Activated B cell treated with CpG ODN at 0.5 μM for 24 hours (primary cell): ENCODE results near the gene RC3H2. TPM values are rescaled to one million over a fixed set of nuclear protein-coding genes. Genes with fewer than 3 reads are reported as not detected.

Source experiments
- ATAC-seq: fragments of 200-7000 bp; cut with Tn5 transposase; one replicate; pipeline ENCODE4 v1.10.0; 2021; ENCODE audit warnings: low read depth, mild to moderate bottlenecking, moderate library complexity
- CTCF ChIA-PET: fragments of 350-600 bp; sonication (Branson Sonifier 250); formaldehyde crosslinking; loops from one replicate; lab custom pipeline; 2021; ENCODE audit warnings: antibody characterized with exemption; lab: Charles Lee
- POLR2A ChIA-PET: fragments of 350-600 bp; sonication (Branson Sonifier 250); formaldehyde crosslinking; loops from one replicate; lab custom pipeline; 2021; ENCODE audit warnings: antibody characterized with exemption; lab: Charles Lee
- DNase-seq: peaks from one replicate; pipeline ENCODE4 v3.0.0; 2022
- H3K27ac Mint-ChIP-seq: one replicate; pipeline ENCODE4 v1.8.0; 2020; ENCODE audit warnings: mixed read lengths
- H3K27me3 Mint-ChIP-seq: one replicate; pipeline ENCODE4 v1.8.0; 2021; ENCODE audit warnings: mixed read lengths
- H3K36me3 Mint-ChIP-seq: one replicate; pipeline ENCODE4 v1.8.0; 2021; ENCODE audit warnings: low read depth, mixed read lengths
- H3K4me1 Mint-ChIP-seq: one replicate; pipeline ENCODE4 v1.8.0; 2021; ENCODE audit warnings: mixed read lengths
- H3K4me3 Mint-ChIP-seq: one replicate; pipeline ENCODE4 v1.8.0; 2020; ENCODE audit warnings: mild to moderate bottlenecking, mixed read lengths
- H3K9me3 Mint-ChIP-seq: one replicate; pipeline ENCODE4 v1.8.0; 2020; ENCODE audit warnings: mixed read lengths
- intact Hi-C: fragments of 100-400 bp; cut with micrococcal nuclease; formaldehyde crosslinking; loops from one replicate; pipeline ENCODE4 v1.15.1; 2024
- total RNA-seq: library from RNA; stranded (reverse); gene quantifications from 2 replicates; pipeline ENCODE4 v1.2.3, GENCODE V29; 2022
- TF ChIP-seq, protein P1 (sequence below): fragments of 200-600 bp; IDR thresholded peaks from one replicate; pipeline ENCODE4 v1.8.0; 2022; ENCODE audit warnings: antibody characterized with exemption, mild to moderate bottlenecking

The RC3H2 gene
- total RNA-seq, 1 donor from 2014 or later = 62.7 TPM

DNA sequence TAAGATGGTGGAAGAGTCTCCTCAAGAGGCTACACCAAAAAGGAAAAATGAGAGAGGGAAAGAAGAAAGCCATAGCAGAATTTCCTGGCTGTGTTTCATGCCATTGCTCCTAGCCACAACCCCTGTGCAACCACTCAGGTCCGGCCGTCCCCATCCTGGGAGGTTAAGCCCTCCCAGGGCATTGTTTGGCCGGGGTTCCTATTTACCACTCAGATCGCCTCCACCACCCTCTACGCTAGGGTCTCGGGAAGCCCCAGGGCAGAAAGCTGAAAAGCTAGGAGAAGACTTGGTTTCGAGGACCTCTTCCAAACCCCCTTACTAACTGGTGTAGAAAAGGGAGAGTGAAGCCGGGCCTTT lies 715 bp downstream of the RC3H2 start:
- TF ChIP-seq, protein P1, sequence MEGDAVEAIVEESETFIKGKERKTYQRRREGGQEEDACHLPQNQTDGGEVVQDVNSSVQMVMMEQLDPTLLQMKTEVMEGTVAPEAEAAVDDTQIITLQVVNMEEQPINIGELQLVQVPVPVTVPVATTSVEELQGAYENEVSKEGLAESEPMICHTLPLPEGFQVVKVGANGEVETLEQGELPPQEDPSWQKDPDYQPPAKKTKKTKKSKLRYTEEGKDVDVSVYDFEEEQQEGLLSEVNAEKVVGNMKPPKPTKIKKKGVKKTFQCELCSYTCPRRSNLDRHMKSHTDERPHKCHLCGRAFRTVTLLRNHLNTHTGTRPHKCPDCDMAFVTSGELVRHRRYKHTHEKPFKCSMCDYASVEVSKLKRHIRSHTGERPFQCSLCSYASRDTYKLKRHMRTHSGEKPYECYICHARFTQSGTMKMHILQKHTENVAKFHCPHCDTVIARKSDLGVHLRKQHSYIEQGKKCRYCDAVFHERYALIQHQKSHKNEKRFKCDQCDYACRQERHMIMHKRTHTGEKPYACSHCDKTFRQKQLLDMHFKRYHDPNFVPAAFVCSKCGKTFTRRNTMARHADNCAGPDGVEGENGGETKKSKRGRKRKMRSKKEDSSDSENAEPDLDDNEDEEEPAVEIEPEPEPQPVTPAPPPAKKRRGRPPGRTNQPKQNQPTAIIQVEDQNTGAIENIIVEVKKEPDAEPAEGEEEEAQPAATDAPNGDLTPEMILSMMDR = no peak
- CTCF ChIA-PET = interaction anchor here (1.3 to 1.8 kb wide), 4 partner anchors 8 to 87 kb away, joined by 3 to 5 read pairs (median 4); partner anchors contain the start of gene ZBTB6
- intact Hi-C loops = loop anchor here (2.0 to 10.0 kb wide), 4 partner anchors 76 to 438 kb away; partner anchors contain the start of gene PDCL
- H3K27me3 Mint-ChIP-seq = no peaks in the 10 kb centered on the region
- DNase-seq (no peak), ATAC-seq (peak; percentile 2)
- H3K4me1 Mint-ChIP-seq = peaks cover 38% of the 10 kb centered on the region
- peak overlapping the region; percentile 86 for H3K27ac Mint-ChIP-seq
- H3K9me3 Mint-ChIP-seq = no peaks in the 10 kb centered on the region
- POLR2A ChIA-PET = interaction anchor here (0.6 to 4.5 kb wide), 10 partner anchors 9 to 1313 kb away, joined by 3 to 56 read pairs (median 11); partner anchors contain the start of genes PDCL, RABGAP1, ZBTB26 and ZBTB6
- peak overlapping the region; percentile 91 for H3K4me3 Mint-ChIP-seq
- H3K36me3 Mint-ChIP-seq = peaks cover 22% of the 10 kb centered on the region

DNA sequence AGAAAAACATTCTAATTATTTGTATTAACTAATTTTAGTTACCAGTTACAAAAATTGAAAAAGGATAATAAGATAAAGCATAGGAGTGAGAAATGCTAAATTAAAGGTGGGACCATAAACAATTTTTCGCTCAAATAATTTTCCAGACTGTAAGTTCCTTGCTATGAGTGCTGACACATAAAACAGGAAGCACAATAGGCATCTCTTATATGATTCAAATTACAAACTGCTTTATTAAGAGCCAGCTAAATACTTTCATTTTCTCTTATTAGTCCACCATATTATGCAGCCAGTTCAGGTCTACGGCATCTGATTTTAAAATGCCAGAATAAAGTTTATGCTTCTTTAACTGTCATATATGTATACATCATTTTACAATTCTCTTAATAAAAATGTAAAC lies 4.4 kb downstream of the RC3H2 start:
- TF ChIP-seq, protein P1 = no peak
- peaks cover 53% of the 10 kb centered on the region for H3K4me1 Mint-ChIP-seq
- H3K9me3 Mint-ChIP-seq = no peaks in the 10 kb centered on the region
- peaks cover 29% of the 10 kb centered on the region for H3K36me3 Mint-ChIP-seq
- ATAC-seq (no peak), DNase-seq (no peak)
- ChIA-PET CTCF (interaction anchor here (1.0 to 1.2 kb wide), 3 partner anchors 12 to 449 kb away, joined by 3 read pairs; partner anchors contain the start of genes ZBTB26 and ZBTB6), POLR2A (interaction anchor here (0.5 to 1.8 kb wide), 8 partner anchors 12 to 836 kb away, joined by 3 to 16 read pairs (median 6); partner anchors contain the start of genes RABGAP1, ZBTB26 and ZBTB6)
- H3K27ac Mint-ChIP-seq = peak overlapping the region; percentile 59
- peak overlapping the region; percentile 58 for H3K4me3 Mint-ChIP-seq
- intact Hi-C loops = loop anchor here (10.0 kb wide), 1 partner anchor 324 kb away; no protein-coding TSS in a partner anchor
- no peaks in the 10 kb centered on the region for H3K27me3 Mint-ChIP-seq

DNA sequence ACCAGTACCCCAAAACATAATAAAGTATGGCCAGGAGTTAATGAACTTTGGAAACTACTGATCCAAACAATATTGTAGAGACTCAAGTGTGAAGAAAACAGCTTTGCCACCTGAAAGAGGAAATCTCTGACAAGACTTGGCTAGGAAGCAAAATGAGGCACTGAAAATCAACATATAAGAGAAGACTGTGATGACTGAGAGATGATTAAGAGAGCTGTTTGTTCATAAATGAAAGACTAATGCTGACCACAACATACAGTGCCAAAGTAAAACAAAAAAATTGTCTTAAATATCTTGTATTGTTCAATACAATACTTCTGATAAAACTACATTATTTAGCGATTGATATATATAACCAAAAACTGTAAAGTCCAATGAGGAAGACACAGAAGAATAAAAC lies 7.2 kb downstream of the RC3H2 start:
- Mint-ChIP-seq H3K4me1 (peaks cover 35% of the 10 kb centered on the region), H3K9me3 (no peaks in the 10 kb centered on the region), H3K27ac (no peak overlapping the region), H3K27me3 (no peaks in the 10 kb centered on the region), H3K4me3 (no peak overlapping the region), H3K36me3 (peaks cover 47% of the 10 kb centered on the region)
- ChIA-PET CTCF (no interaction called here), POLR2A (interaction anchor here (0.5 to 0.9 kb wide), 3 partner anchors 15 to 40 kb away, joined by 3 to 4 read pairs (median 3); partner anchors contain the start of genes ZBTB26 and ZBTB6)
- ATAC-seq = no peak
- TF ChIP-seq, protein P1 = no peak
- intact Hi-C loops = loop anchor here (2.0 kb wide), 1 partner anchor 23 kb away; no protein-coding TSS in a partner anchor
- no peak for DNase-seq

DNA sequence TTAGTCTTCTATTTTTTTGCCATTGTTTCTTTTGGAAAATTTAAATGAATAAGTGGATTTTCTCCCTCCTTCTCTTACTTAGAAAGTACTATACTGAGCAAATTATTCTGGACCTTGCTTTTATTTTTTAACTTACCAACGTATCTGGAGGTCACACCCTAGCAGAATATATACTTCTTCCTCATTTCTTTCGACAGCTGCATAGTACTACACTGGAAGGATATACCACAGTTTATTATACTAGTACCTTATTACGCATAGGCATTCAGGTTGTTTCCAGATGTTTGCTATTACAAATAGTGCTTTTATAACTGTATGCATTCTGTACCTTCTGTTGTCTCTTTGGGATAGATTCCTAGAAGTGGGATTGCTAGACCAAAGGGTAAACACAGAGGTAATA lies 16.7 kb downstream of the RC3H2 start:
- ChIA-PET CTCF (no interaction called here), POLR2A (no interaction called here)
- no peak for DNase-seq
- ATAC-seq = no peak
- intact Hi-C loops = no loop called here
- Mint-ChIP-seq H3K4me1 (no peaks in the 10 kb centered on the region), H3K27ac (no peak overlapping the region), H3K9me3 (no peaks in the 10 kb centered on the region), H3K27me3 (no peaks in the 10 kb centered on the region), H3K4me3 (no peak overlapping the region), H3K36me3 (peaks cover 66% of the 10 kb centered on the region)
- TF ChIP-seq, protein P1 = no peak

DNA sequence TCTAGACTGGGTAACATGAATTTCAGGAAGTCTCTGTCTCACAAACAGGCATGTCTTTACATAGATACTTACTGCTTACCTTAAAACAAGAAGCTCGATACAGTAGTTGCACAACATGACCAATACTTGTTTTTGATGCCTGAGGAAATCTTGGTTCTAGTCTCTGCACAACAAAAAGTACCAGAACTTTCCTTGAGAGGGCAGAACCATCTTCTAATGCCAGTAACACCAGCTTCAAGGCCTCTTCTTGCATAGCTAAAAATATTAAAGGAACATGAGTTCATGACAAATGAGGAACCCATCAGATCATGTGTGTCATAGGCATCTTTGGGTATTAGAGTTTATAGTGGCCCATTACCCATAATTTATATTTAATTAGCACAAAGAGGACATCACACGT lies 22.0 kb downstream of the RC3H2 start:
- no peaks in the 10 kb centered on the region for H3K27me3 Mint-ChIP-seq
- intact Hi-C loops = no loop called here
- no peak overlapping the region for H3K27ac Mint-ChIP-seq
- POLR2A ChIA-PET = no interaction called here
- H3K4me3 Mint-ChIP-seq = no peak overlapping the region
- ATAC-seq = no peak
- CTCF ChIA-PET = no interaction called here
- no peaks in the 10 kb centered on the region for H3K9me3 Mint-ChIP-seq
- H3K36me3 Mint-ChIP-seq = peaks cover 60% of the 10 kb centered on the region
- TF ChIP-seq, protein P1 = no peak
- no peaks in the 10 kb centered on the region for H3K4me1 Mint-ChIP-seq
- no peak for DNase-seq
